GM20000 (cell line): ENCODE data around the gene TRIM10.
"Not testable (repeated sequence)": the region's sequence is repeated elsewhere in the genome, so short reads cannot be mapped to it uniquely, and the experiment has no call there.

ENCODE experiments used
- DNase-seq: peaks from one replicate; pipeline ENCODE4 v3.0.0; 2012; ENCODE audit warnings: low spot score
- TF ChIP-seq, protein P1 (sequence below): IDR thresholded peaks from 2 replicates; pipeline ENCODE4 v1.5.1; 2012; ENCODE audit warnings: mild to moderate bottlenecking, control low read depth; ENCODE audit errors: extremely low read depth, missing control alignments

Gene TRIM10

DNA sequence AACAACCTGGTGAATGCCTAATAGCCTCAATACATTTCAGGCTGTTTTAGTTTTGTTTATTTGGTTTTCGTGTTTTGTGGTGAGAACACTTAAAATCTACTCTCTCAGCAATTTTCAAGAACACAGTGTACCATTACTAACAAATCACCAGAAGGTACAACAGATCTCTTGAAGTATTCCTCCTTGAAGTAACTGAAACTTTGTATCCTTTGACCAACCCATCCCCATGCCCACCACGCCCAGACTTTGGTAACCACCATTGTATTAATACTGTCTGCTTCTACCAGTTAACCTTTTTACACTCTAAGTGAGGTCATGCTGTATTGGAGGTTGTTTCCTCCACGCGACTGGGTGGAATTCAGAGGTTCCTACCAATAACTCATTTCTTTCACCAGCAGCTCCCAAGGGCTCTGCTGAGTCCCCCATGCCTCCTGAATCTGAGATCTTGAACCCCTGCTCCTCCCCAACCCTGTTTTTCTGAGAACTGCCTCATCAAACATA lies 30.8 kb downstream of the TRIM10 start:
- TF ChIP-seq, protein P1, sequence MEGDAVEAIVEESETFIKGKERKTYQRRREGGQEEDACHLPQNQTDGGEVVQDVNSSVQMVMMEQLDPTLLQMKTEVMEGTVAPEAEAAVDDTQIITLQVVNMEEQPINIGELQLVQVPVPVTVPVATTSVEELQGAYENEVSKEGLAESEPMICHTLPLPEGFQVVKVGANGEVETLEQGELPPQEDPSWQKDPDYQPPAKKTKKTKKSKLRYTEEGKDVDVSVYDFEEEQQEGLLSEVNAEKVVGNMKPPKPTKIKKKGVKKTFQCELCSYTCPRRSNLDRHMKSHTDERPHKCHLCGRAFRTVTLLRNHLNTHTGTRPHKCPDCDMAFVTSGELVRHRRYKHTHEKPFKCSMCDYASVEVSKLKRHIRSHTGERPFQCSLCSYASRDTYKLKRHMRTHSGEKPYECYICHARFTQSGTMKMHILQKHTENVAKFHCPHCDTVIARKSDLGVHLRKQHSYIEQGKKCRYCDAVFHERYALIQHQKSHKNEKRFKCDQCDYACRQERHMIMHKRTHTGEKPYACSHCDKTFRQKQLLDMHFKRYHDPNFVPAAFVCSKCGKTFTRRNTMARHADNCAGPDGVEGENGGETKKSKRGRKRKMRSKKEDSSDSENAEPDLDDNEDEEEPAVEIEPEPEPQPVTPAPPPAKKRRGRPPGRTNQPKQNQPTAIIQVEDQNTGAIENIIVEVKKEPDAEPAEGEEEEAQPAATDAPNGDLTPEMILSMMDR, result no peak
- DNase-seq, result no peak

DNA sequence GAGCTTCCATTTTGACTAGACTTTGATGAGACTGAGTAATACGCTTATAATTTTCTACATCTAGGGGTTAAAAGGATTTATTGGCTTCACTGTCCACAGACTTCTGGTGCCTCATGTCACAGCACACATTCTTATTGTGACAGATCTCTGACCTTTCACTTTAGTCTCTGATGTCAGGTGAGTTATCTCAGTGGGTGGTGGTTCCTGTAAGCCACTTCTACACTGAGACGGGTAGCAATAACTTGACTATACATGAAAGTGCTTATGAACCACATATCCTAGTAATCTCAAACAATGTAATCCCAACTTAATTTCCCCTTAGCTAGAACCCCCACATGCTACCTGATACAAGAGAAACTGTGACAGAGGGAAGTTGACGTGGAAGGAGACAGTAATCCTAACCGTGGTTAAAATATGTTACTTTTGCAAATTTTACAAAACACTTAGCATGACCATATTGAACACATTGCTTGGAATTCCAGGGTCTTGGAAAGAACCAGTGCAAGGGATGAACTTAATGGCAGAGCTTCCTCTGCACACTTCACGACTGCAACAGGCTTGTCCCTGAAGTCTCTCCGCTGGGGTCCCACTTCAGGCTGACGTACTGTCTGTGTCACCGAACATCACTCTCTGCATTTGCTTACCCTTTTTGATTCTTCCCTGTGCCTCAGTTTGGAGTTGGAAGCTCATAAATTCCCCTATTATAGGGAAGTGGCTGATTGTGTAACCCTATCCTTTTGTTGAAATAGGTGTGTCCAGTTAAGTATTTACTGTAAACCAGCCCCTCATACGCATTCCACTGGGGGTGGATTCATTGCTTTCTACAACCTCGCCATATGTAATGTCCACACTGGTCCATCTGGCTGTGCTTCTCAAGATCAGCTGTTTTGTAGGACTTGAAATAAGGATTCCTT lies 31.5 kb downstream of the TRIM10 start:
- no peak for DNase-seq

DNA sequence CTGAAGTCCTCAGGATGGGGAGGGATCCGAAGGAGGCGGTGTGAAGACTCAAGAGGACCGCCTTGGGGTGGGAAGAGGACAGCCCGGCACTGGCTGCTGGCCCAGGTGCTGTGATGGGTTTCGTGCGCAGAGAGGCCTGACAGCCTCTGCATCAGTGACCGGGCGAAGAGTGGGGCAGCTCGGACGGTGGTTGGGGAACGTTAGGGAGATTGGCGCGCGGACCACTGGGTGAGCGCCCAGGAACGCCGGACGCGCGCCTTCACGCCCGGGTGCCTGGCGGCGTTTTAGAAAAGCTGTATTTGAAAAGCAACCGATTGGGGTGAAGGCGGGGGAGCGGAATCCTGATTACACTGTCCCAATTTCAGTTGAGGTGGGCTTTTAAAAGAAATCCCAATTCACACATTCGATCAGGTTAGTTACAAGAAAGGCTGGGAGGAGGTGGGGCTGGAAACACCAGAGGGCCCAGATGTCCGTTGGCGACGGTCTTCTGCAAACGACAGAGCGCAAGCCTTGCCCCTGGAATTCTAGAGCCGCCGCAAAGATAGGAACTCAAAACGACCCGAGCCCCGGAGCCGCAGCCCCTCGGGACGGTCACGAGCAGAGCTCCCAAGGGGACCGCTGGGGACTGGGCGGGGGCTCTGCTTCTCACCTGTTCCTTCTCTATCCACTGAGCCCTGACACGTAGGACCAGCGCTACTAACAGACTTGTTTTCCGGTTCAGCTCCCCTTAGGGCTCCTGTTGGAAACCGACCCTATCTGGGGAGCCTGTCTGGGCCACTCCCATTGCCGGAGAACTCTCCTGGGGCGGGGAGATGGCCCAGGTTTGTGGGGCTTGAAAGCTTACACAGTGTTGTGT lies 33.5 kb downstream of the TRIM10 start:
- TF ChIP-seq, protein P1, result no peak
- DNase-seq, result no peak

More for the DNA sequence above, 31.5 kb downstream of the TRIM10 start:
- TF ChIP-seq, protein P1, result no peak

DNA sequence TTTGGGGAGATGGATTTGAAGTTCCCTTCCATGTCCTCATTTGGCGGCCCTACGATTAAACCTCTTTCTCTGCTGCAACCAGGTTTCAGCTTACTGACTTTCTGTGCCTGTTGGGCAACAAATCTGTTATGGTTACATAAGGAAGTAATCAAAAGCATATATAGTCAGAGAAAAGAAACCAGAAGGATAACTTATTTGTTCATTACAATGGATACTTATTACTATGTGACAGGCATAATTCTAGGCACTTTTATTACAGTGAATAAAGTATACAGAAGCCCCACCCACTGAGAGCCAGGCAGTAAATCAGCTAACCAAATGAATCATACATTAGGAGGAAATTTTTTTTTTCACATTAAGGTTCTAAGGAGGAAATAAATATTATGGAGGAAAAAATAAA lies 38.5 kb downstream of the TRIM10 start:
- TF ChIP-seq, protein P1, result no peak
- no peak for DNase-seq

DNA sequence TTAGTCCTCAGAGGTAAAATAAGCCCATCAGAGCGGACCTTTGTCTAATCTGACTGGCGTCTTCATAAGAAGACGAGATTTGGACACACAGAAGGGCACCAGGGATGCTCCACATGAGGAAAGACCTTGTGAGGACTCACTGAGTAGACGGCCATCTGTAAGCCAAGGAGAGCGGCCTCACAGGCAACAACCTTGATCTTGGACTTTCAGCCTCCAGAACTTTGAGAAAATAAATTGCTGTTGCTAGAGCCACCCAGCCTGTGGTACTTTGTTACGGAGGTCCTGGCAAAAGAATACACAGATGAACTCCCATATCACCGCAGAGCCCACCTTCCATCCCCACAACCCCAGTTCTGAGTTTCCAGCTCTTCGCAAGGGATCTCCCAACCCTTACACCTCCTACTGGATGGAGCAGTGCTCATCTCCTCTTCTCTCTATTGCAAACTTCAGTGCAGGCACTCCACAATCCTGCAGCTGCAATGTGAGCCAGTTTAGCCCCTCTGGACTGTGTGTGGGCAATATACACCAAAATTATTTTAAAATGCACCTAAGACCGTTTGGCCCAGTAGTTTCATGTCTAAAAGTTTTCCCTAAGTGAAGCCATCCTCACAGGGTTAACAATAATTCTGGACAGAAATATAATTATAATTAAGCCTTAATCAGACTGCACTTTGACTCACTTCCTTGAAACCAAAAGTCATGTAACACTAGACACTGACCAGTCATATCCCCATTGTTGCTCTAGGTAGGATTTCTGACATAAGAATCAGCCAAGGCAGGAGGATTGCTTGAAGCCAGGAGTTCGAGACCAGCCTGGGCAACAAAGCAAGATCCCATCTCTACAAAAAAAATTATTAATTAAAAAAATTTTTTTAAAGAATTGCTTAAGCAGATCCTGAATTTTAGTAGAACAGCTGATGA lies 39.3 kb downstream of the TRIM10 start:
- DNase-seq, result no peak
- TF ChIP-seq, protein P1, result no peak

DNA sequence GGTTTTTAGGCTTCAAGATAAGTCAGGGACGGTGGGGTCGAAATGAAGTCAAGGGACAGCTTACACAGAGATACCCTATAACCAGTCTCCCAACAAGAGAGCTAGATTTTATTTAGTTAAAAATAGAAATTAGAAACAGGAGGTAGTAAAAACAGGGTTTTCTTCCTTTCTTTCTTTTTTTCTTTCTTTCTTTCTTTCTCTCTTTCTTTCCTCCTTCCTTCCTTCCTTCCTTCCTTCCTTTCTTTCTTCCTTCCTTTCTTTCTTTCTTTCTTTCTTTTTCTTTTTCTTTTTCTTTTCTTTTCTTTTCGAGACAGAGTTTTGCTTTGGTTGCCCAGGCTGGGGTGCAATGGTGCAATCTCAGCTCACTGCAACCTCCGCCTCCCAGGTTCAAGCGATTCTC lies 42.3 kb downstream of the TRIM10 start:
- not testable (repeated sequence) for DNase-seq

DNA sequence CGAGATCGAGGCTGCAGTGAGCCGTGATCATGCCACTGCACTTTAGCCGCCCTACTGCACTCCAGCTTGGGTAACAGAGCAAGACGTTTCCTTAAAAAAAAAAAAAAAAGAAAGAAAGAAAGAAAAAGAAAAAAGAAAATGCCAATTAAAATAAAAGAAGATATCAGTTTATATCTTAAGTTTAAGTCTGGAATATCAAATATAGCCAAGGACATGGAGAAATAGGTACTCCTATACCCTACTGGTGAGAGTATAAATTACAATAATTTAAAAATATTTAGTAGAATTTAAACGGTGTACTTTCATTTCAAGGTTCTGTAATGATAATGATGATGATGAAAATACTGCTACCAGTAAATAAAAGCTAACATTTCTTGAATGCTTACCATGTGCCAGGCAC lies 44.3 kb downstream of the TRIM10 start:
- no peak for DNase-seq
- TF ChIP-seq, protein P1, result no peak
